HG03280 (cell line): ENCODE results near the gene AGBL4.
"Not testable (repeated sequence)": the region's sequence is repeated elsewhere in the genome, so short reads cannot be mapped to it uniquely, and the experiment has no call there.

ENCODE experiments used
- ATAC-seq: cut with Tn5 transposase; IDR thresholded peaks from one replicate; pipeline ENCODE4 v1.9.1; 2021; ENCODE audit warnings: mild to moderate bottlenecking, moderate library complexity; ENCODE audit not compliant: unreplicated experiment

Gene AGBL4

DNA sequence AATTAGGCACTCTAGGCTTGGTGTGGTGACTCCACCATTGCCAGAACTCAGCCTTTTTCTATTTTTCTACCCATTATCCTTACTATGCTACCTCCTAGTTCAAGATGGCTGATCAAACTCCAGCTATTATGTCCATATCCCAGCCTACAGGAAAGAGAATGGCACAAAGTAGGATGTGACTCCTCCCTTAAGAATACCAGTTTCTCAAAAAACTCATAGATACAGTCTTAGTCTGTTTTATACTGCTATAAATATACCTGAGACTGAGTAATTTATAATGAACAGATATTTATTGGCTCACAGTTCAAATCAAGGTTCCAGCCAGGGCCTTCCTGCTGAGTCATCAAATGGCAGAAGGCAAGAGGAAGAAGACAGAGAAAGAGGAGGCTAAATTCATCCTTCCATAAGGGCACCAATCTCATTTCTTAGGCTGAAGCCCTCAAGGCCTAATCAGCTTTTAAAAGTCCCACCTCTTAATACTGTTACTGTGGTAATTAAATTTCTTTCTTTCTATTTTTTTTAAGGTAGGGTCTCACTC, 704.3 kb downstream of the AGBL4 start:
- no peak for ATAC-seq

DNA sequence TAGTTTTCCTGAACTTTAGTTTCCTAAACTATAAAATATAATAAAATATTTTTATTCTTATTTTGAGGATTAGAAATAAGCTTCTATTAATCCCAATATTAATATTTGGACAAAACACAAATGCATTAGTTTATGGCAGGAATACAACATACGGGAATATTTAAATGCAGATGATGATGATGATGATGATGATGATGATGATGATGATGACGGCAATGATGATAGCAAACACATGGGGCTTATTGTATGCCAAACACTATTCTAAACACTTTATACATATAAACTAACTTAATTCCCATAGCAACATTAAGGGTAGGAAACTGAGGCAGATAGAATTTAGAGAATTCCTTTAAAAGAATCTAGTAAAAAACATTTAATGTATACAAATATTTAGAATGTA, 705.5 kb downstream of the AGBL4 start:
- no peak for ATAC-seq

DNA sequence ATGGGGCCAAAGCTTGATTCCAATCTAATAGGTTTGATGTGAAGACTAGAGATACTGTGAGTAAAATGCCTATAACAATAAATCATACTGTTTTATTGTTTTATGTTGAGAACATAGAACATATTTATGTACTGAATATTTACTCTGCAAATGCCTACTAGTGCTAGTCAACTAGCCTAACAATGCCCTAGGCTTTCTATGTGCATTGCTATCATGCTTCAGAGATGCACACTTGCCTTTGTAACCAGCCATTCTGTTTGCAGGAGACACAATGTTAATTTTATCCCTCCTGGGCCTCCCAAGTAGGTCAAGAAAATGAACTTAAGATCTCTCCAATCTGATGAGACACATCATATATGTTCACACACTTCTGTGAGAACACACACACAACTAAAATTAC, 716.3 kb downstream of the AGBL4 start:
- ATAC-seq = no peak

DNA sequence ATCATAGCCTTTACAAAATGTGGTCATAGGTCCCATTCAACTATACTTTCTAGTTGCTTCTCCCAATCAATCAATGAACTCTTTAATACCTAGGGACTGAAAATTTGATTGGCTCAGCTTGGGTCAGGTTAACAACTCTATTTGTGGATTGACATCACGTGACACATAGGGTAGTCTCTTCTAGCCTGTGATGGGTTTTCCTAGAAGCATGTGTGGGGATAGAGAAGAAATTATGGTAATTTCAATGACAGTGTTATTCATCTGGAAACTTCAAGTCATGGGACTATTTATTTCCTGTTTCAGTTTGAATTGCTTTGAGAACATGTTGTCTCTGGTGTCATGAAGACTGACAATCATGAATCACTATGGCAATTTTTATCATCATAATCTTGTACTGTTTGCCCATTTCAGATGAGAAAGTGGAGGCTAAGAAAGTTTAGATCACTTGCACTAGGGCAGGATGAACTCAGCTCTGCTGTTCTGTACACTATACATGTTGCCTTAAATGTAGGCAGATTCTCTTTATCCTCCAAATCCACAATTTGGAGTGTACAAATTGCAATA, 717.2 kb downstream of the AGBL4 start:
- no peak for ATAC-seq

DNA sequence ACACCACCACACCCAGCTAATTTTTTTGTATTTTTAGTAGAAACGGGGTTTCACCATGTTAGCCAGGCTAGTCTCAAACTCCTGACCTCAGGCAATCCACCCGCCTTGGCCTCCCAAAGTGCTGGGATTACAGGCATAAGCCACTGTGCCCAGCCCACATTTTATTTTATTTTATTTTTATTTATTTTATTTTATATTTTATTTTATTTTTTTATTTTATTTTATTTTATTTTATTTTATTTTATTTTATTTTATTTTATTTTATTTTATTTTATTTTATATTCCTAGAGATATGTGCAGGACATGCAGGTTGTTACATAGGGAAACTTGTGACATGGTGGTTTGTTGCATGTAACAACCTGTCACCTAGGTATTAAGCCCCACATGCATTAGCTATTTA, 721.4 kb downstream of the AGBL4 start:
- not testable (repeated sequence) for ATAC-seq

DNA sequence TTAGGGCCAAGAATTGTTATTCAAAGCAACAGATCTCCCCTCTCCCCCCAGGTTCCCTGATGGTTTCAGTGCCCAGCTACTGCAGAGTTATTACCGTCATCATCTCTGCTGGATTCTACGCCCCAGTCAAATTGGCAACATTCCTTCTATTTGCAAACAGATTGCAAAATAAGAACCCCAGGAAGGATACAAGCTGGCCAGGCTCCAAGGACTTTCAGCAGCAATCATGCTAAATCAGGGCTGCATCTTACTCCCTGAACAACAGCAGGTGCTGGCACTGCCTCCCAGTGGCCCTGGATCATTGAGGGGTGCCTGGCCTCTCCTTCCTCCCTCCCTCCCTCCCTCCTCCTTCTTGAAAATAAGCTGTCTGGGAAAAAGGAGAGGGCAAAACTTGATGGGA, 725.5 kb downstream of the AGBL4 start:
- ATAC-seq = no peak

DNA sequence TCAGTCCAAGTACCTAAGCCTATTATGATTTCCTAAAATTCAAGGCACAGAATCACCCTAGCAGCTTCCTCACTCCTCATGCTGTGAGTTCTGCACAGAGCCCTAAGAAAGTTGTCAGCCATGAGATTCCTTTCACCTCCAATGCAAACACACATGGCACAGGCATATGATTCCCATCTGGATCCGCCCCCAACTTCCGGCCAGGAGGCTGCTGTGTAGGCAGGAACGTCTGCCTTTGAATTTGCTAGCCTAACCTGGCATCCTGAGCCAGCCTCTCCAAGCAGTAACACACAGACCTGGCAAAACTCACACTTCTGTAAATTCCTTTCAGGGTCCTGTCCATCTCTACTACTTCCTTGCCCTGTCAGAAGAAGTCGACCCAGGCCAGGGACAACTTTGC, 726.0 kb downstream of the AGBL4 start:
- no peak for ATAC-seq

DNA sequence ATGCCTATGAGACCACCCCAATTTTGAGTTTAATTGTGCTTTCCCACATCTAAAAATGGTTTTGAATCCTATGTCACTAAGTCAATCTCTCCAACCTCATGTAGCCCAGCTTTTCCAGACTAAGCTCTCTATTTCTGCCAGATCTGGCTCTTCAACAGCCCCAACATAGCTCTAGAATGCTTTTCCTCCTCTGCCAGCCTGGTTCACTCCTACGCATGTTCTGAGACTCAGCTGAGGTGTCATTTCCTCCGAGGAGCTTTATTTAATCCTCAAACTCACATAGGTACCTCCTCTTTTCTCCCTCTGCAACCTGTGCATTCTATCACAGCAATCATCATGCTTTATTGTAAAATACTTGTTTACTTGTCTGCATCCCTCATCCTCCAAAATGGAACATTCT, 729.2 kb downstream of the AGBL4 start:
- ATAC-seq = no peak

DNA sequence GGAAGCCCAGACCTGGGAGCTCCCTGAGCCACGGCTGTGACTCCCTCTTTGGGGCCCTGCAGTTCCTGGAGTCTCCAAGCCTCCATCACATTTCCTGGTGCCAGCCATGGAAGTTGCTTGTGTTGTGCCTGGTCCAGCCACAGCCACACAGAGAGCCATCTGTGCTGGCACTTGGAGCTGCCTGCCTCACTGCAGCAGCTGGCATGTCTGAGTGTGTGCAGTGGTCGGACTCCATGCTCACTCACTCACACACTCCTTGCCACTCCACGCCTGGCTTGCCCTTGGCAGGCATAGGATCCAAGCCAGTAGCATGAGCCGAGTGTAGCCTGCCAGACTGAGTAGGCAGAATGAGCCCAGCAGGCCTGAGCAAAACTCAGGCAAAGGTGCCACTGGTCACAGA, 730.7 kb downstream of the AGBL4 start:
- no peak for ATAC-seq

DNA sequence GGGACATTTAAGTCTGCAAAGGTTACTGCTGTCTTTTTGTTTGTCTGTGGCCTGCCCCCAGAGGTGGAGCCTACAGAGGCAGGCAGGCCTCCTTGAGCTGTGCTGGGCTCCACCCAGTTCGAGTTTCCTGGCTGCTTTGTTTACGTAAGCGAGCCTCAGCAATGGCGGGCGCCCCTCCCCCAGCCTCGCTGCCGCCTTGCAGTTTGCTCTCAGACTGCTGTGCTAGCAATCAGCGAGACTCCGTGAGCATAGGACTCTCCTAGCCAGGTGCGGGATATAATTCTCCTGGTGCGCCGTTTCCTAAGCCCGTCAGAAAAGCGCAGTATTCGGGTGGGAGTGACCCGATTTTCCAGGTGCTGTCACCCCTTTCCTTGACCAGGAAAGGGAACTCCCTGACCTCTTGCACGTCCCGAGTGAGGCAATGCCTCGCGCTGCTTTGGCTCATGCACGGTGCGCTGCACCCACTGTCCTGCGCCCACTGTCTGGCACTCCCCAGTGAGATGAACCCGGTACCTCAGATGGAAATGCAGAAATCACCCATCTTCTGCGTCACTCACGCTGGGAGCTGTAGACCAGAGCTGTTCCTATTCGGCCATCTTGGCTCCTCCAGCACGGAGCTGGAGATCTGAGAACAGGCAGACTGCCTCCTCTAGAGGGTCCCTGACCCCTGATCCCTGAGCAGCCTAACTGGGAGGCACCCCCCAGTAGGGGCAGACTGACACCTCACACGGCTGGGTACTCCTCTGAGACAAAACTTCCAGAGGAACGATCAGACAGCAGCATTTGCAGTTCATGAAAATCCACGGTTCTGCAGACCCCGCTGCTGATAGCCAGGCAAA, 766.3 kb downstream of the AGBL4 start:
- not testable (repeated sequence) for ATAC-seq

DNA sequence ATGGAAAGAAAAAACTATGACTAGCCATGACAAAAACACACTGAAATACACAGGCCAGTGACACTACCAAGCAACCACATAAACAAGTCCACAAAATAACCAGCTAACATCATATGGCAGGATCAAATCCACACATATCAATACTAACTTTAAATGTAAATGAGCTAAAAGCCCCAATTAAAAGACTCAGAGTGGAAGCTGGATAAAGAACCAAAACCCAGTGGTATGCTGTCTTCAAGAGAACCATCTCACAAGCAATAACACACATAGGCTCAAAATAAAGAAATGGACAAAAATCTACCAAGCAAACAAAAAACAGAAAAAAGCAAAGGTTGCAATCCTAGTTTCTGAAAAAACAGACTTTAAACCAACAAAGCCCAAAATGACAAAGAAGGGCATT, 770.8 kb downstream of the AGBL4 start:
- no peak for ATAC-seq

DNA sequence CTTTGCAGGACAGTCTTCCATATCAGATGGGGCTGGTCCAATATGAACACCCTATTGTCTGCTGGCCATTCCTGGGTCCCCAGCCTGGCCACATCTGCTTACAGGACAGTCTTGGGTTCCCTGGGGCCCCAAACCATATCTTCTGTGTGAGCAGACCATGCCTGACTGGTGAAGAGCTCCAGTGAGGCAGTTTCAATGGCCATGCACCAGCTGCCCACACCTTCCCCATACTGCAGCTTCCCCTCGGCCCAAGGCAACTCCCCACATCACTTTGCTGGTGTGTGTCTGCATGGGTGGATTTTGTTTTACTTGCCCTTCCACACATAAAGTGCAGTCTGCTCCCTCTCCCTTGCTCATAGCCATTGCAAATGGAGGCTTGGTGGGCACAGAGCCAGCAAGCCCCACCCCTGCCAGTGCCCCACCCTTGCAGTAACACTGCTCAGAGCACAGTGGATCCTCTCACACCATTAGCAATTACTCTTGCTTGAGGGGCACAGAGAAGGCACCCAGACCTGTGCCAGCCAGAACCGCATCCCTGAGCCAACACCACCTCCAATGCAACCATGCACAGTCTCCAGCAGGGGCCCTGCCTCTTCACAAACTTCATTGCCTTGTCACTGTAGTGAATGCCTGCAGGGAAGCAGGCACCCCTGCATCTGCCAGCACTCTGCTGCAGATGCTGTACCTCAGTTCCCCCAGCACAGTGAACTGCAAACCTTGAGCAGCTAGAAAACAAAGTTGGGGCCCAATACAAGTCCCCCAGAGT, 772.6 kb downstream of the AGBL4 start:
- no peak for ATAC-seq

DNA sequence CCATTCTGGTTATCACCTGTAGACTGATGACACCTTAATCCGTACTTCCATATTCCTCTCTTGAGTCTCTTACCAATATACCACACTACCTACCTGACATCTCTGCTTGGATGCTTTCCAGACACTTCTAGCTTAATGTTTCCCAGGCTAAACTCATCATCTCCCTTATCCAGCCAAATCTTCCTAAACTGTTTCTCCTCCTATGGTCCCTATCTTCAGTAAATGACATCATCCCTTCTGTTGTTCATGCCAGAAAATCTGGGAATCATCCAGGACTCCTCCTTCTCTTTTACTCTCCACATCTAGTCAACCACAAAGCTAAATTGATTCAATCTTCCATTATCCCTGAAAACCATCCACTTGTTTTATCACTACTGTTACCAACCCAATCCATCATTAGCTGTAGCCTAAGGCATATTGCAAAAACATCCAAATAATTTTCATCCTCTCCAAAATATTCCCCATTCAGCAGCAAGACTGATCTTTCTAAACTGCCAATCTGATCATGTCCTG, 783.0 kb downstream of the AGBL4 start:
- ATAC-seq = no peak

DNA sequence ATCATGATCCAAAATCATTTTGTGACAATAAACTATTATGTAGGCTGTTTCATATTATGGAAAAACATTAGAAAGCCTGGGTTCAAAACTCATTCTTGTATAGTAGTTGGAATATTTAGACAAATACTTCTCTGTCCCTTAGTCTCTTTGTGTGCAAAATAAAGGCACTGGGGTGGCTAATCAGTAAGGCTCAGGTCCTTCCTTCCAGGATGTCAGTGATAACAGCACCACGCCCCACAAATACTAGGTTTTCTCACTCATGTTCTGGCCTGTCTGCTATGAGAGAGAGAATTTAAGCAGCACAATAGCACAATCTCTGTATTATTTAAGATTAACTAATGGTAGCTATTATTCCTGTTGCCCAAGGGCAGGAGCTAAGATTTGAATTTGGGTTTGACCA, 788.8 kb downstream of the AGBL4 start:
- no peak for ATAC-seq

DNA sequence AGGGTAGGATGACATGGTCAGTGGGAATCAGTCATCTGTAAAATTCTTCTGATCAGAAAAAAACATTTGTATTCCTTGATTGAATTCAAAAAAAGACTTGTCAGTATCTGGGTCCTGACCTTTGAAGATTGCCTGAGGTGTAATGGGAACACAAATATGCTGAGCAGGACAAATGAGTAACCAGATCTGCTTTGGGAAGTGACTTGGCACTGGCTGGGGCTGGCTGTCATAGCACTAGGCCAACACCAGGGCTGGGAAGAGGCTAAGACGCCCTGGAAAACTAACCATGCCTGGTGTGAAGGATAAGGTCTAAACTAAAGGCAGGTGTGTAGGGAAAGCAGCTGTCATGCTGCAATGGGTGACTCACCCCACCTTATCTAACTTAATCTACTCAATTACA, 794.2 kb downstream of the AGBL4 start:
- no peak for ATAC-seq

DNA sequence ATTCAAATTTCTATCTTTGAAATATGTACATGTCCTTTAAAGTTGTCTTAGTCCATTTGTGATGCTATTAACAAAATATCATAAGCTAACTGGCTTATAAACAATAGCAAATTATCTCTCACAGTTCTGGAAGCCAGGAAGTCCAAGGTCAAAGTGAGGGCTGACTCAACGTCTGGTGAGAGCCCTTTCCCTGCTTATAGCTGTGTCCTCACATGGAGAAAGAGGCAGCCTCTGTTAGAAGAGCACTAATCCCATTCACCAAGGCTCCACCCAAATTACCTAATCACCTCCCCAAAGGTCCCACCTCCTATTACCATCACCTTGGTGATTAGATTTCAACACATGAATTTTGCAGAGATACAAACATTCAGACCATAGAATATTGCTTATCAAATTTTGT, 797.0 kb downstream of the AGBL4 start:
- no peak for ATAC-seq

DNA sequence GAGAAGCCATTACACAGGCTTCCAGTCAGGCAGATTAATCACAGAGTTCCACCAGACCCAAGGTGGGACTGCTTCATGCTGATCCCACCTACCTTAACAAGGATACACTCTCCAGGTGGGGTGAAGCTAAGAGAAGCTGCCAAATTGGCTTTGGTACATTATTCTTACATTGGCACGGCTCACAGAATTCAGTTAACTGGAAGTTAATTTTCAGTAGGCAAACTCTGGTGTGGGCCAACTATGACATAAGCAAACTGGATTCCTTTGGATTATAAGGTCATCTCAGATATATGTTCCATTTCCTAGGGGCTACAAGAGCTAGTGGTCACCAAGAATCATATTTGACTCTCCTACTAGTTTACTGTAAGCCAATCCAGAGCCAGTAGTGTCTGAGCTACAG, 798.3 kb downstream of the AGBL4 start:
- no peak for ATAC-seq

DNA sequence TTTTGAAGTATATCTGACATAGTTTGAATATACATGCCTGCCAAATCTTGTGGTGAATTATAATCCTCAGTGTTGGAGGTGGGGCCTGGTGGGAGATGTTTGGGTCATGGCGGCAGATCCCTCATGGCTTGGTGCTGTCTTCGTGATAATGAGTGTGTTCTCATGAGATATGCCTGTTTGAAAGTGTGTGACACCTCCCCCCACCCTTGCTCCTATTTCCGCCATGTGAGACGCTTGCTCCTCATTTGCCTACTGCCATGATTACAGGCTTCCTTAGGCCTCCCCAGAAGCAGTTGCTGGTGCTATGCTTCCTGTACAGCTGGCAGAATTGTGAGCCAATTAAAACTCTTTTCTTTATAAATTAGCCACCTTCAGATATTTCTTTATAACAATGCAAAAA, 810.5 kb downstream of the AGBL4 start:
- no peak for ATAC-seq

DNA sequence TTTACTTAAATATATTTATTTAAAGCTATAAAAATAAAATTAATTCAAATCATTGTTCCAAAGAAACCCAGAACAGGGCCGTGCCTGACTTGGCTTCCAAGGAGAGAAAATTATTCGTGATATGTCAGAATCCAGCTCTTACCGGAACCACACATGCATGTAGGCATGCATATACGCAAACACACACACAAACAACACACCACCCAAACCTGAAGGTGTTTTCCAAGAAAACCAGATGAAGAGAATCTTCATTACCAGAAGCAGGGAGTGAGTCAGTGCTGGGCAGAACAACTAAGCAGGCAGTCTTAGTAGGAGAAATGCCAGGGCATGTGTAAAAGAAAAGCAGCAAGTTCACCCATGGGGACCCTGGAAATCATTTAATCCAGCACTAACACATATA, 815.0 kb downstream of the AGBL4 start:
- no peak for ATAC-seq

DNA sequence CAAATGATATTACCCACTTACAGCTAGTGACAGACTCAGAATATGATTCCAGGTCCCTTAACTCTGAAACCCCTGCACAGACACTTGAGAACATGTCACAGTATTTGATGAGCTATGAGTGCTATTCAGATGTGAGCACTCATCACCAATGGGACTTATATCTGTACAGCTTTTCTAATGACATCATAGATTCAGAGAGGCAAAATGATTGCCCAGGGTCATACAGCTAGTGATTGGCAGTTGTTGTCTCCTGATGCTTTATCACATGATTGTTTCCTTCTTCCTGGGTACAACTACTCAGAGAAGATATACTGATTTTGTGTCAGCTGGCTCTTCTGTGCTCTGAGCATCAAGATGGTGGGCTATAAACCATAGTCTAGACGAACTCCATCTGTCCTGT, 819.0 kb downstream of the AGBL4 start:
- ATAC-seq = no peak

DNA sequence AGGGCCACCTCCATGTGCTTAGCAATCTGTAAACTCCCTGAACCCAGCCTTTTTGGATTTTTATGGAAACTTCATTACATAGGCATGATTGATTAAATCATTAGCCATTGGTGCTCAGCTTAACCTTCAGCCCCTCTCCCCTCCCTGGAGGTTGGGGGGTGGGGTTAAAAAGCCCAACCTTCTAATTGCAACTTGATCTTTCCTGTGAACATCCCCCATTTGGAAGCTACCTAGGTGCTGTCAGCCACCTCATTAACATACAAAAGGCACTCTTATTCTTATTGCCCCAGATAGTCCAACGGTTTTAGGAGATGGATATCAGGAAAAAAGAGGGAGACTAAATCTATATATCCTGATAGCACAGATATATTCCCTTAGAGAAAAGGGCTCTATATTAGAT, 823.0 kb downstream of the AGBL4 start:
- no peak for ATAC-seq

DNA sequence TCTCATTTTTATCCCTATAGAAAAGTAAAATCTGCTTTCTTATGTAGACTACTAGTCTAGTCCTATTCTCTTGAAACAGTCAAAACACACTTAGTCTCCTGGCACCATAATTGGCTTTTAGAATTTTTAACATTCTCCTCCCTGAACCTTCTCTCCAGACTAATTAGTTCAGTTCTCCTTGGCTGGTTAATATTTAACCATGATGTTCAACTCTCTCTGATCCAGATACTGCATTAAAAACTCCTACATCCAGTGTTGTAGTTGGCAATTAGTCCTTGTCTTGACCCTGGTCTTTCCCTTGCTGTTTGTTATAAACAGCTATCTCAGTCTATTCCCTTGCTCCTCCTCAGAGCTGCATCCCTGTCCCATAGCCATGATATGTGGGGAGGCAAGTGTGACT, 824.2 kb downstream of the AGBL4 start:
- ATAC-seq = no peak
